NB4 (cell line): ENCODE data around the gene ESYT1.

Experiments
- CTCF ChIP-seq: IDR thresholded peaks from one replicate; pipeline ENCODE4 v1.5.1; 2012; ENCODE audit warnings: low read depth, low read length
- MYC ChIP-seq: IDR thresholded peaks from 2 replicates; pipeline ENCODE4 v1.6.1; 2011; ENCODE audit warnings: low read depth, low read length
- POLR2A ChIP-seq: IDR thresholded peaks from 2 replicates; pipeline ENCODE4 v1.6.1; 2011; ENCODE audit warnings: mild to moderate bottlenecking; ENCODE audit not compliant: insufficient read length; ENCODE audit errors: extremely low read depth

- TF ChIP-seq CTCF (no peak), POLR2A (no peak), MYC (no peak)
Observed at GRCh38 chr12:56186957-56187356, 58.9 kb downstream of the ESYT1 start.
